Heart left ventricle (tissue), 13 donors: ENCODE data around the gene LPCAT2.

Experiments
- POLR2A ChIP-seq, 2 donors: fragments of 450-650 bp; IDR thresholded peaks; one replicate each; pipeline ENCODE4 v1.6.1; 2017; ENCODE audit warnings: antibody characterized with exemption in 2 of 2, mild to moderate bottlenecking in 2 of 2, moderate library complexity in 2 of 2
- TF ChIP-seq, protein P1 (sequence below), 12 donors: fragments of 200-600 bp; sonication (generic) in 4 of 12; IDR thresholded peaks; one replicate each; pipeline versions ENCODE4 v1.5.0 to v1.8.0; 2018 to 2022; ENCODE audit warnings: antibody characterized with exemption in 12 of 12, mild to moderate bottlenecking in 5 of 12
- donor health status: ischemic (EF 13 %, LVEDD 7.1; RV severe dilation, severe dysfunction).
- donor health status: DM: no; HTN: yes; CAD: no.
- donor health status: DM: no; HTN: no; CAD: no.
- donor health status: ischemic (EF 25% LVEDD 6.9; RV normal size, moderate dysfunction).
- donor health status: ischemic (EF 25% LVEDD 5.7; RV mildly dilated, moderate dysfunction).
- donor health status: ischemic (EF 35%, LVEDD 5.7; RV mildly dilated, moderate dysfunction).
- donor health status: nonischemic (EF 11% LVEDD 7.7; RV severe dilation, severe dysfunction).
- donor health status: DM: yes; HTN: yes; CAD: no.
- donor health status: PGD.
- donor health status: ischemic (EF 29% LVEDD 5.4; RV normal size, mild dysfunction).
- donor health status: nonischemic (EF 23%, LVEDD 6.1; RV moderate dilation, normal function).

DNA sequence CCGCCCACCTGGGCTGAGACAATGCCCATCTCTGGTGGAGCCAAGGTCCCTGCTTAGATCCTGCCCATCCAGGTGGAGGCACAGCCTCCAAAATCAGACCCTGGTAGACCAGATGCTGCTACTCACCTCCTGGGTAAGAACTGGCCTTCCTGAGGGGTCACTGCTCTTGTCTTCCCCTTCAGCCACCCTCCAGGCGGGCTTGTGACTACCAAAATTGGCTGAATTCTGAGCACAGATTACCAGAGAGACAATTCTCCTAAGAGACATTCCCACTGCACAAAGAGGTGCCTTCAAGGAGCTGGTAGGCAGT lies 19.0 kb upstream of the LPCAT2 start:
- TF ChIP-seq, protein P1, sequence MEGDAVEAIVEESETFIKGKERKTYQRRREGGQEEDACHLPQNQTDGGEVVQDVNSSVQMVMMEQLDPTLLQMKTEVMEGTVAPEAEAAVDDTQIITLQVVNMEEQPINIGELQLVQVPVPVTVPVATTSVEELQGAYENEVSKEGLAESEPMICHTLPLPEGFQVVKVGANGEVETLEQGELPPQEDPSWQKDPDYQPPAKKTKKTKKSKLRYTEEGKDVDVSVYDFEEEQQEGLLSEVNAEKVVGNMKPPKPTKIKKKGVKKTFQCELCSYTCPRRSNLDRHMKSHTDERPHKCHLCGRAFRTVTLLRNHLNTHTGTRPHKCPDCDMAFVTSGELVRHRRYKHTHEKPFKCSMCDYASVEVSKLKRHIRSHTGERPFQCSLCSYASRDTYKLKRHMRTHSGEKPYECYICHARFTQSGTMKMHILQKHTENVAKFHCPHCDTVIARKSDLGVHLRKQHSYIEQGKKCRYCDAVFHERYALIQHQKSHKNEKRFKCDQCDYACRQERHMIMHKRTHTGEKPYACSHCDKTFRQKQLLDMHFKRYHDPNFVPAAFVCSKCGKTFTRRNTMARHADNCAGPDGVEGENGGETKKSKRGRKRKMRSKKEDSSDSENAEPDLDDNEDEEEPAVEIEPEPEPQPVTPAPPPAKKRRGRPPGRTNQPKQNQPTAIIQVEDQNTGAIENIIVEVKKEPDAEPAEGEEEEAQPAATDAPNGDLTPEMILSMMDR (IDR thresholded peaks at IDR 0.05), result no peak
- no peak for TF ChIP-seq POLR2A (IDR thresholded peaks at IDR 0.05)
